Islet precursor cell (in vitro differentiated cells): ENCODE data around the gene SAMD4A.

Source experiments
- DNase-seq: peaks from one replicate; pipeline ENCODE4 v3.0.0-alpha.2; 2018

SAMD4A gene

DNA sequence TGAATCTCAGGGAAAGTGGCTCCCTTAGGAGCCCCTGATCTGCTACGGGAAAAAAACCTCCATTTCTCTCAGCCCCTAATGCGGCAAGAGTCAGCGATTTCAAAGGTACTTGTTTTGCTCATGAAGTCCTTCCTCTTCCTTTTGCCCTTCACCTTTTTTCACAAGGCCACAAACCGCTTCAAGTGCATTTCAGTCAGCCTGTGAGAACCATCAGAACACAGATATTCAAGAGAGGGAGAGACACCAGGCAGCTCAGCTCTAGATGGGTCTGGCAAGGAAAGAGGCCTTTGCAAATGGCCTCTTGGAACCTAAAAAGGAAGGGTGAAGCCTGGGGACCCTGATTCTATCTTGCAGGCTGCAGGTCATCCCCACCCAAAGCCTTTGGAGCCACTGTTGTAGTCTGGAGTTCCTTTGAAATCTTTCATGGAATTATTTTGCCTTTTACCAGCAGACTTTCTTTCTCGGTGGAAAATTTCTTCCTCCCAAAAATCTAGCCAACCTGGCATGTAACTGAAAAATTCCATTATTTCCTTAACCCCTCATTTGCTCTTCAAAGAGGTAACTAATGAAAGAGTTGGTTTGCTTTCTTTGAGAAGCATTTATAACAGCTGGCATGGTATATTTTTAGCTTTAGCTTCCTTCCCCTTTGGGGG lies 145.0 kb downstream of the SAMD4A start:
- DNase-seq = no peak

DNA sequence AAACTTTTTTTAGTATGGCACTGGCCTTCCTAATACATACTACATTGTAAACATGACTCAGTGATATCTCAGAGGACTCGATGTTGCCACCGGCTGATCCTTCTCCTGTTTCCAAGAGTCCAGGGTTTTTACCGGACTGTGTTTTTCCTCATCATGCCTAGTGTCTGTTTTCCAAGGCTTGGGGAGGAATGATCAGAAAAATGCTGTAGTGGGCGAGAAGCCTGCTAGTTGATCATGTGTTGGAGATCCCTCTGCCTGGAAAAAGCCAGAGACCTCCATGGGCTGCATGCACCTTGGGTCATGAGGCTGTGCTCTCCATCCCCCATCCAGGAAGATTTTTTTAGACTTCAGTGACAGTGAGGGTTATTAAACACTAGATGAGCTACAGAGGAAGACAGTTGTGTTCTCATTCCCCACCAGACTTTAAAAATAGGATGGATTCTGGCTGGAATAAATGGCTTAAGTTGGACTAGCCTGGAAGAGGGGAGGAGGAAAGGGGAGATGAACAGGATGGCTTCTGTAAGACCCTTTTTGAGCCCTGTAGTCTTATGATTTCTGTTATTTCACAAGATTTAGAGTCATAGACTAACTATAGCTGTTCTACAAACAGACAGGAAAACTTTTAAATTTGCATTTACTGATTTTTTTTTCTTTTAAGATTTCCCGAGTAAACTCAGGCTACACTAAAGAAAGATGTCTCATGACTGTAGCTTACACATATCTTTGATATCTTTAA lies 145.7 kb downstream of the SAMD4A start:
- no peak for DNase-seq

DNA sequence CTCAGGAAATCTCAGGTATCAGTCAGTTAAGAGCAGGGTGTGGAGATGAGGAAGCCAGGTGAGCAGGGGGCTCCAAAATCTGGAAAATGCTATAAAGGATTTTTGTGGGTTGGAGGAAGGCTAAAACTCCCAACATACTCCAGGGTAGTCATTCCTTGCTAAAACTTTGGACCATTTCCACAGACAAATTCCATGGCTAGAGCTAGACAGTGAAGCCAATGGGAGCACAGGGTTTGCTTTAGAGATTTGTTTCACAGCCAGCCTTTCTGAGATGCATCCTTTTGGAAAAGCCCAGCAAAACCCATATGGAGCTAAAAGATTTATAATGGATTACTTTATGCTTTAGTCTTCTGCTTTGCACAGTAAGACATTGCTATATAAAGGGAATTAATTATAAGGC lies 146.5 kb downstream of the SAMD4A start:
- no peak for DNase-seq

DNA sequence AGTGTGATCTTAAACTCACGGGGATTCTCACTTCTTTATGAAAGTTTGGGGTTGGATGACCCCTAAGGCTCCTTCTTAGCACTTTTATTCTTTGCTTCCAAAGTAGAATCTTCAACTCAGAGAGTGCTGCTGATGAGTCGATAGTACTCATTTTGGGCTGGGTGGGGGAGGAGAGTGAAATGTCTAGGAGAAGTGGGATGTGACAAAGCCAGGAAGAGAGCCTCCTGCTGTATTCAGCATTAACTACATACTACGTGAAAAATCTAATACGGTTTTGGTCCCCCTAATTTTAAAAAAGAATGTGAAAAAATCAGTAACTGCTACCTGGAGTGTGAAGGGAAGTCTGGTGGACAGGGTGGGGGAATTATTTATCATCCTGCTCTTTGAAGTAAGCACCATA lies 148.3 kb downstream of the SAMD4A start:
- no peak for DNase-seq

DNA sequence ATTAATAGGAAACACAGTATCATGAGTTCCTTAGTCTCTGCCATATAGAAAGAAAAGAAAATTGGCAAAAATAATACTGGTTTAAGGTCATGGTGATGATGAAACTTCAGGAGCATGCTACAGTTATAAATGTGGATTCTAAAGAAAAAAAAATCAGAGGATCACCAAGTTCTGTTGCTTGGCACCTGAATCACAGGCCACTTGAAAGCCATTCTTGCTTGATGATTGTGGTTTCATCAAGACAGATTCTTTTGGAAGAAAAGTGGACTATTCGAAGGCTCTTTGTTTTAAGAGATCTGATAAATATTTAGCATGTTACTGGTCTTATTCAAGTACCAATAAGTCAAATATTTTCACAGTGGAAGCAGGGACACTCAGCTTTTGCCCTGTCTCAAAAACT lies 148.9 kb downstream of the SAMD4A start:
- no peak for DNase-seq

DNA sequence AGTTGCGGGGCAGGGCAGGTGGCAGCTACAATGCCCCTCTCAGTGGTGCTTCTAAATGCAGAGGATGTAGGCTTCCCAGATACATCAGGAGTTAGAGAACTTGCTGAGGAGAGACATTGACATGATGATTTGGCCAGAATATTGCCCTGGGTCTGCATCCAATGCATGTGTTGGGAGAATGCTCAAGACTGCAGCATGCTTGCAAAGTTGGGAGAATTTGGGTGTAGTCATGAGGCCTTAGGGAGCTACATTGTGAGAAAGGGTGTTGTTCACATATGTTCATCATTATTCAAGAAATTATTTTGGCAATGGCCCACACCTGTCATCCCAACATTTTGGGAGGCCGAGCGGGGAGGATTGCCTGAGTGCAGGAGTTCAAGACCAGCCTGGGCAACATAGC lies 149.9 kb downstream of the SAMD4A start:
- DNase-seq = no peak

DNA sequence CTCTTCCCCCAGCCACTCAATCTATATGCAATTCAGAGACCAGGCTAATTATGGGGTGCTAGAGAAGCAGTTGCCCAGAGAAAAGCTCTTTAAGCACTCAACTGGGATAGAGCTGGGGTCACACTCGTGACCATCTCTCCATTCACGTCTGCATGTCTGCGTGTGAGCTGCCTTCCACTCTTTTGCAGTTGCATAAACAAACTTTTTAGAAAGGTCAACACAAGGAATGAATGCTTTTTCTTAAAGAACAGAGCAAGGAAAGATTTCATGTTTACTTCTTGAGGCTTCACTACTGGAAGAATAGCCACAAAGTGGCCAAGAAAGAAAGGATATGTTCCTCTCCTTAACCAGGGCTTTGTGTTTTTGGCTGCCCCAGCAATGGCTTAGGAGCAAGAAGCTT lies 151.1 kb downstream of the SAMD4A start:
- no peak for DNase-seq

DNA sequence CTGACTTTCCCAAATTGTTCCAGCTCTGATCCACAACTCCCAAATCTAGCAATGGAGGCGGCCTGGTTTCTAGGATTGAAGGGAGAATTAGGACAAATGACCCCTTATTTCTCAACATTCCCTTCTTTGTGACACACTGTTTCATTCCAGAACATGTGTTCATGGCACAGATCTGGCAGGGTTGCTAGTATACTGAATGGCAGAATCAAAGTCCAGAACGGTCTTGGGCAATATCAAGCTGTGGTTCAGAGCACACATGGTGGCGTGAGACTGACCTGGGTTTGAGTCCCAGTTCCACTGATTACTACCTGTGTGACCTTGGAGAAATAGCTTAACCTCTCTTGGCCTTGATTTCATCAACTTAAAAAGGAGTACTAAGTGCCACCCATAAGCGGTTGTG lies 152.5 kb downstream of the SAMD4A start:
- no peak for DNase-seq

DNA sequence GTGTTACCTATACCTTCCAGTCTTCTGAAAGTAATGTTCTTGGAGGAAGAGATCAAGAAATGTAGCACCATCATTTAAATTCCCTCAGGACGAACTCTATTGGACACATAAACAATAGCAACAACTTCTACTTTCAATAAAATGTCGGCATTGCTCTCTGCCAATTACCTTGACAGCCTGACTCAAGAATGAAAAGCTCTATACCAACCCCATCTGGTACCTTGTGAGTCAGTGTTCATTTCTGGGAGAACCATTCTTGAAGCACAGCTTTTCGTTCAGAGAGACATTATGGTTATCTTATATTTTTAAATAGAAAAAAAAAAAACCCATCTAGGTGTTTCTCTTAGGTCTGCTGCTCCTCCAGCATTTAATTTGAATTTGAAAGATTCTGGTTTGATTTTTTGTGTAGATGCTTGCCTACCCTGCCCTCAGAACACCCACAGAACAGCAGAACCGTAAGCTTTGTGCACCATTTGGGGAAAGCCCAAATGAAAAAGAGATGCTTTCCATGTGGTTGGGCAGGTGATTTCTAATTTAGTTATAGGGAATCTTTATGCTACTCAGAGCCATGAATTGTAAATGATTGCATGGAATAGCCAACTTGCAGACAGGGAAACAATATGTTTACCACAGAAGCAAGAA lies 156.0 kb downstream of the SAMD4A start:
- DNase-seq = no peak

DNA sequence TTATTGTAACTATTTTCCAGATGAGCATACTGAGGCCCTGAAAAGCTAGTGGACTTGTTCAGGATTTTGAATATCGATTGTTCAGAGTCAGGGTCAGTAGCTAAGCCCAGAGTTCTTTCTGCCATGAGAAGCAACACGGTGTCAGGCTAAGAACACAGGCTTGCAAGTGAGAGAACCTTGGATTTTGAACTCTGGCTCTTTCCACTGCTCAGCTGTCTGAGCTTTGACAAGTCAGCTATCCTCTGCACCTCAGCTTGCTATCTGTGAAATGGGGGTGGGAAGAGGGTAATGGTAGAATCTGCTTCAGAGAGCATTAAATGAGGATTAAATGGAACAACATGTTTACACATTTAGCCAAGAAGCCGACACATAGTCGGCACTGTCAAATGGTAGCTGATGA lies 157.2 kb downstream of the SAMD4A start:
- DNase-seq = no peak

DNA sequence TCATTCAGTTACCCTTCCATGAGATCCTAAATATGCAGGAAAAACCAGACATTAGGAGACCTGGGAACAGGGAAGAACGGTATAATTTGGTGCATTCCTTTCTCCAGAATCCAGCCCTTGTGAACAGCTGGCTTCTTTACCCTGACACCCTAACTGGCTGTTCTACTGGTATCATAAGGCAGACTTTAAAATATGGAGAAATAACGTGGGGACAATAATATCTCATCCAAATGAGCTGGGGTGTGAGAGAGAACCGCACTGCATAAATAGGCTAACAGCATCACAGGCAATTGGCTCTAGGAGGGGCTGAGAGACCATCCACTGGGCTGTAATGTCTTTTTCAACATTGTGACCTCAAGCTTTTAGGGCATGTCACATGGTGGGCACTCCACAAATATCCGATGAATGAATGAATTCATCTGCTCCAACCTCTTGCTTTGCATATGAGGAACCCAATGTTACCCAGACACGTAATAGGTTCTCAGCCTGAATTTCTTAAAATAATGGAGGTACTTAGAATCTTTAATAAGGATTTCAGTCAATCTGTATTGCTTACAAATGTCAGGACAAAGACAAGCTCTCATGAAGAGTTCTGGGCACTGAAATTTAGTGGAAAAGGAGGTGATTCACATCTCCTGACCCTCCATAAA lies 157.9 kb downstream of the SAMD4A start:
- no peak for DNase-seq

DNA sequence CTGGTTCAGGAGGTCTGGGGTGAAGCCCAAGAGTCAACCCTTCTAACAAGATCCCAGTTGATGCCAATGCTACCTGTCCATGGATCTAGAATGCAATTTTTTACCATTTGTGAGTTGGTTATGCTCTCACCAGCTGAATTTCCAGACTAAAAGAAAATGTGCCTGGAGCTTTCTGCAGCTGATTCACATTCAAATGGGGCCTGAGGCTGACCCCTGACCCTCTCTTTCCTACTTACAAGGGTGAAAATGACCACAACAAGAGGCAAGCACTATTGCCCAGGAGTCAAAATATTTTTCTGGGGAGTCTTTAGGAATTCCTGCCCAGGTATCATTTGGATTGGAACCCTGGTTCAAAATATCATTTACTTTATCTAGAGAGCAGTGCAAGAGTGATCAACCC lies 159.1 kb downstream of the SAMD4A start:
- no peak for DNase-seq

DNA sequence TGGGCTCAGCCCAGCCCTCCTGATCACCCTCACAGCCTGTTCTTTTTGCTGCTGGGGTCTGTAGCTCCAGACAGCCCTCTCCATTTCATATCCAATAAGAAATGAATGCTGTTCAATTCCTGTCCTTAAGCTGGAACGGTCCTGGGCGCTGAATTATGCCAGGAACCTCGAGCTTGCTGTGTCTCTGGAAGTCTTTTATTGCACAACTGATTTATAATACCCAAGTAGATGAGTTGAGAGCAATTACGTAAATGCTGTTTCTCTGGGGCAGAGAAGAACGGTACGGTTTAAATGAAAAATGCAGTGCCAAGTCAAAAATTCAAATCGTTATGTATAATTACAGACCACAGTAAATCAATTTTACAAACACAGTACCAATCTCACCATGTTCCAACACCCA lies 161.0 kb downstream of the SAMD4A start:
- no peak for DNase-seq

DNA sequence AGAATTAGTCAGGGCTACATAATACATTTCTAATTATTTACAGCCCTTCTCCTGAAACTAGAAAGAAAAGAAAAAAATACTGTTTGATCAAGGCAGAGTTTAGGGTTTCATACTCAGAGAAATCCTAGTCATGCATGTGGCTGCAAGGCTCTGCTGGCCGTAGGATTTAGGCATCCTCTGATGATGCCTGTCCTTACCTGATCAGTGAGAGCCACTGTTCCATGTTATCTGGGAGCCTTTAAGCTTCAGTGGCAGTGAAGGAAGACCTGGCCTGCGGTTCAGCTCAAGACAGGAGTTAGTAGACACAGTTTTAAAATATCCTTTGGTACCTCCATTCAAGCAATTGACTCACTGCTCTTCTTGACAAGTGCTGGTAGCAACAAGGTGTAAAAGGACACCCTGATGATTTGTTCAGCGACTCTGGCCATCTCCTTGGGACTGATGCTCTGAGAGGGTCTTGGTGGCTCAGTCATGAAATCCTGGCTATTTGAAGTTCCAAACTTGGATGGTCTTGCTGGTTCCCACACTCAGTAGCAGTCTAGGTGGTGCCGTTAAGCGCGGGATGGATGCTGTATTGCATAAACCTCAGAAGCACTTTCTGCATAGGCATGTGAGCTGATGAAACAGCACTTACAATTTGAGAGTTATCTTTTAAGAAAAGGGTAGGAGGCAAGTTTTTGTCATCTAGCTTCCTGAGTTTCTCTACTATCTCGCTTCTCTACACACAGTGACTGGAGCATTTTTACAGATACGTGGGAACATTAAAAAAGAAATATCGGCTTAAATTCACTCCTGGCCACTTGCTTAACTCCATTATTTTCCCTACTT lies 162.0 kb downstream of the SAMD4A start:
- DNase-seq = no peak

DNA sequence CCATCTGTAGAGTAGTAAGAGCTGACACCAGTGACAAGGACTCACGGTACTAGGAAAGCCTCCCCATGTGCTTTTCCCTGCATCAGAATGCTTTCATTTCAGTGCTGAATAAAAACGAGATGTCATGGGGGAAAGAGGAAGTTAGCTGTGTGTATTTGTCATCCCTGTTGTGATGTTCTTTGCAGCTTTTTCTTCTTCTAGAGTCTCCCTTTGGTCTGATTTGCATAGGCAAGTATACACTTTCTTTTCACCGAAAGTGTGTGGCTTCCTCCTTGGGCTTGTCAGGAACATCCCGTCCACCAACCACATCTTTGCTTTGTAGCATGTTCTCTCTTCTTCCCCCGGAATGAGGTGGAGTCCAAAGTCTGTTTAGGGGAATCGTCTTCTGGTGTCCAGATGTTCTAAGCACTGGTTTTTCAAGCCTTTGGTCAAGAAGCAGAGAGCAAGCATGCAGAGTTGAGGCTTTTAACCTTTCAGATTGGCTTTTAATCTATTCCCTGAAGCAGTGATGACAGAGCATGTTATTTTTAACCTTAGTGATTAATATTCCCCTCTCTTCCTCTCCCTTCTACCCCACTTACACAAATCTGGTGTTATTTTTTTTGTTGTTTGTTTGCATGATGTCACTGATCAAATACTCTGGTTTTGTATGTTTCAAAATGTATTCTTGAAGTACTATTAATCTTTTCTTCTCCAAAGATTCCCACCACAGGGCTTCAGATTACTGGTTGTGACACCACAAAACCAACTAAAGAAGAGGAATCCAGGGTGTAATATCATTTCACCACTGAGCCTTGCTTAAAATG lies 163.4 kb downstream of the SAMD4A start:
- no peak for DNase-seq

DNA sequence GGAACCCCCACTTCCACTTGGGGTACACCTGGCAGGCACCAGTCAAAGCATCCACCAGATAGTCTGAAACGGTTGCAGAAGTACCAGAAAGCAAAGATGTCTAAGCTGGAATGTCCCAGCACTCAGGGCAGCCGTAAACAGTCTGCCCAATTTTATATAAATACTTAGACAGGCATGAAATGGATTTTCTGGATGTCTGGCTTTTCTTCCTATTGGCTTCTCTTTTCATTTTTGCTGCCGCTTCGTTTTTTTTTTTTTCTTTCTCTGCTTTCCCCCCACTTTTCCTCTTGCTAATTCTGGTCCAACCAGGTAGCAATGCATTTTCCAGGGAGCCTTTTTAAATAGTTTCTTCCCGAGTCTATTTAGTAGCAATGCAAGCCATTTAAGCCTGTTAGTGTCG lies 168.0 kb downstream of the SAMD4A start:
- no peak for DNase-seq

DNA sequence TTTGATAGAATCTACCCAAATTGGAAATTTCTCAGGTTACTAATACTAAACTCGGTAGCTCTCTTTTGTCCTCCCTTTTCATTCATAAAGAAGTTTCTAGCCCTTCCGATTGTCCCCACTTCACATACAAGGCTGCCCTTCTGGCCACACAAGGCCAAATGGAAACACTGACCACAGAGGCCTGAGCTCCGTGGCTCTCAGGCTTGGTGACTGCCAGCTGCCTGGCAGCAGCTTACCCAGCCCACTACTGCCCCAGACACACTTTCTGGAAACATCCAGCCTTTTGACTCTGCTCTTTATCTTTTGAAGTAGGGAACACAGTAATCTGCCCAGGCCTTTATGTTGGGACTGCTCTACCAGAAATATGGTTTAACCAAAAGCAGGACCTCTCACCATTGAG lies 168.5 kb downstream of the SAMD4A start:
- DNase-seq = no peak

DNA sequence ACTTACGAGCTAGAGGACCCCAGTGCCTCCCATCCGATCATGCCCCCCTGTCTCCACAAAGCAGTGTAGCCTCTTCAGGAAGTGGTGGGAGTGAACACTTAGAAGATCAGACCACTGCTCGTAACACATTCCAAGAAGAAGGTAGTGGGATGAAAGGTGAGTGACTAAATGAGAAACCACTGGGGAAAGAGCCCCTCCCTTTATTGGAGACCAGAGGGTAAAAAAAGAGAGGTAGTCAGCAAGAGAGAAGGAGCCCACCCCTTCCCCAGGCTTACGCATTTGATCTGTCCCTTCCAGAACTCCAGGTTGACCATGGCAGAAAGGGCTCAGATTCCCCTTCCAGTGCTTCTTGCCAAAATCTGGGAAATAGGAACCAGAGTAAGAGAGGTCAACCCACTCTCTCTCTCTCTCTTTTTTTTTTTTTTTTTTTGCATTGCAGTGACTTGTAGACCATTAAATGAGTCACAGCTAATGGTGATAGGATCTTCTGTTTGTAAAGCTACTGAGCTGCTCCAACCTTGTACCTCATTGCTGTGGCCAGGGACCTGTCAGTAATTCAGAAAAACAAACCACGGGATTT lies 170.3 kb downstream of the SAMD4A start:
- peak; percentile 59 for DNase-seq

DNA sequence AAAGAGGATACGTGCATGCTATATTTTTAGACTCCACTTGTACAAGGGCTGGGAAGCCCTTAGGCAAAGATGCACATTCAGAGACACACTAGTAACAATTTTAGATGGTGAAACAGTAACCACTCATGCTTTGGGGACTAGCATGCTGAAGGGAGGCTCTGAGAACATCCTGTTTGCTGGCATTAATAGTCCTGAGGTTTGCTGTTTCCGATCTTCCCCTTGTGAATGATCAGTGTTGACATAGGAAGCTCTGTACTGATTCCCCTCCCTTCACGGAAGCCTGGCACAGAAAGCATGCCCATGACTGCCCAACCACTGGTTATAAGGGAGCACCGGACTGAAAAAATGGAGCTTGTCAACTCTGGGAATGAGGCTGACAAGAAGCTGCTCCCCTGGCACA lies 171.1 kb downstream of the SAMD4A start:
- no peak for DNase-seq

DNA sequence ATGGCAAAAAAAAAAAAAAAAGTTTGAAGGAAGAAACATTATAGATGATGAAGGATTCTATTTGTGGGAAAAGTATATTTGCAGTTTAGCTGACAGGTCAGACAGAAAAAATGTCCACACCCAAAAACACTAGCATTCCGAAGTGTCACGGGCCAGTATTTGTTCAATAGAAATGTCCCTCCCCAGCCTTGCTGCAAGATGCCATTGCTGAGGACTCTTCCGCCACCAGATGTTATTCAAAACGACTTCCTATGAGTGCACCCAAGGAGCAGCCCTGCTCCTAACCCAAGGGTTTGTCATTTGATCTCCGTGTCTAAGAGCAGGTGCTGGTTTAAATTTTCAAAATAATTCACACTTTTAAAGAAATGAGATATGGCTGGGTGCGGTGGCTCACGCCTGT lies 172.6 kb downstream of the SAMD4A start:
- no peak for DNase-seq

DNA sequence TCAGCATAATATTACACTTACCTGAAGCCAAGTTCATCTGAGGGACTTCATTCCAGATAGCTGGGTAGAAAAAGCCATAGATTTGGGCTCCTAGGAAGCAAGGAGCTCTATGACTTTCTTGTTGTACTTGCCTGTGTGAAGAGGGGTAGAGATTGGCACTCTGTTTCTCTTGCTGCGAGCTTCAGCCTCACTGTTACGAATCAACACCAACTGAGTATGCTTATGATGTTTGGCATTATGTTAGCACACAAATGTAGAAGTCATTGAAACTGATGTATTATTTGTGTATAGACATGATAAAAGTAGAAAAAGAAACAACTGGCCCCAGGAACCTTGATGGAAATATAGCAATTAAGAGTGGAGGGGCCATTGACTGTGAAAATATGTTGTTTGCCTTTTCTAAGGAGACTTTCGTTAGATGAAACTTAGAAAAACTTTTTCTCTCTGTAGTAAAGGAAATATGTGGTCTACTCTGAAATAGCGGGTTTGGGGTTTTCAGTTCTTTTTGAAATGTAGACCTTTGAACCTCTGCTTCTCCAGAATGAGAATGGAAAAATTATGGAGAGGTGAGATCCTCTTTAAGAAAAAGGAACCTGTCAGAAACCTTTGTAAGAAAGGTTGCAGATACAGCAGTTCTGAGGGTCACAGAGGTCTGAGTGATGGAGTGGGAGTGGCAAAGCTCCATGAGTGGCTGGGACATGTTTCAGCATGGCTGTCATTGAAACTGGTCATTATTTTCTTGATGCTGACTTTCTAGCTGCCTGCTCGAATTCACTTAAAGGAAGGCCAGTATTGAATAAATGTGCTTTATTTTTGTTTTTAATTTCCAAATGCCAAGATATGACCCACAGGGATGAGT lies 175.8 kb downstream of the SAMD4A start:
- DNase-seq = no peak
